CD4-positive, alpha-beta T cell treated with Interleukin-10 for 1 hour (primary cell): ENCODE measurements around the gene CEBPZOS.
A peak's percentile ranks its signal among the peaks of the same experiment; 100 is the strongest.

Source experiments
- DNase-seq: peaks from one replicate; pipeline ENCODE4 v3.0.0-alpha.2; 2020

CEBPZOS gene

DNA sequence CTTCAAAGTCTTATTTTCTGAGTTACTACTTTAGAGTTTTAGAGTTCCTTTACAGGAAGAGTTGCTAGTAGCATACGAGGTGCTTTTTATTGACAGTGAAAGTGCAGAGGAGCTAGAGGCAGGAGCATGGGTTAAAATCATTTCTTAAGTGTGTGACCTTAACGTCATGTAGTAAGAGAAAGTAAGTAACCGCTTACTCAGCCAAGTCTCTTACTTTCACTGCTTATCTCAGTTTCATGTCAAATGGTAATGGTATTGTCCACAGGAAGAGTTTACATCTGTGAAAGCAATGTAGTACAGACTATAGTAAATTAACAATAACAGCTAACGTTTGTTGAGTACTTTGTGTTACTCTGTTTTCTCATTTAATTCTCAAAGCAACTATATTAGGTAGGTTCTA is 47.7 kb downstream of the CEBPZOS start:
- DNase-seq, result peak; percentile 21

DNA sequence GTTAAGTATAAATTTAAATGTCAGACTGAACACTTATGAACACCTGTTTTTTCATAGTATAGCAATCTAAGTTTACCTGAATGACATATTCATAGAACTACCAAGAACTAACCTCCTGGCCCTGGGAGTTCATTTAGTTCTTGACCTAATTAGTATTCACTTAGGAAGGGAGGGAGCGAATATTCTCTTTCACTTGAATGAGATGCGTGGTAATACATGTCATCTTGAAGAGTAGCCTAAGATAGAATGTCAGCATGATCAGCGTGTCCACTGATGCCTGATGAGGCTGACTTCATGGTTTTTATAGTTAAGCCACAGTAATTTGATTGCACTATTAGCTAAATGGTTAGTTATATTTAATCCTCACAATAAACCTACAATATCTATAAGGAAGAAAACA is 48.5 kb downstream of the CEBPZOS start:
- DNase-seq, result no peak

DNA sequence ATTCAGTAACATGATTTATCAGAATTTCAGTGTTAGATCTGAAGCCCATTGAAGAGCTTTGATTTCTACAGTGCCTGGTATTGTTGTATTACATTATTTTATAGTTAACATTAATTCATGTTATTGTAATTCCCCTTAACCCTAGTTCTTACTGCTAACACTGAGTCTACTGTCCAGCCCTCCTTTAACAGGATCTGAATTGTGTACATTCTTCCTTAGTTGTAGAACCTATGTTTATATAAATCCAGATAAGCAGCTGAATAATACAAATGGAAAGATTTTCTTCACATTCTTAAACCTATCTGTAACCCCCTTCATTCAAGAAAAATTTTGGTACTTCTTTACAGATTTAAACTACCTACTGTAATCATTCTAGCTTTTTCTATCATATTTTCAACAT is 49.9 kb downstream of the CEBPZOS start:
- no peak for DNase-seq

DNA sequence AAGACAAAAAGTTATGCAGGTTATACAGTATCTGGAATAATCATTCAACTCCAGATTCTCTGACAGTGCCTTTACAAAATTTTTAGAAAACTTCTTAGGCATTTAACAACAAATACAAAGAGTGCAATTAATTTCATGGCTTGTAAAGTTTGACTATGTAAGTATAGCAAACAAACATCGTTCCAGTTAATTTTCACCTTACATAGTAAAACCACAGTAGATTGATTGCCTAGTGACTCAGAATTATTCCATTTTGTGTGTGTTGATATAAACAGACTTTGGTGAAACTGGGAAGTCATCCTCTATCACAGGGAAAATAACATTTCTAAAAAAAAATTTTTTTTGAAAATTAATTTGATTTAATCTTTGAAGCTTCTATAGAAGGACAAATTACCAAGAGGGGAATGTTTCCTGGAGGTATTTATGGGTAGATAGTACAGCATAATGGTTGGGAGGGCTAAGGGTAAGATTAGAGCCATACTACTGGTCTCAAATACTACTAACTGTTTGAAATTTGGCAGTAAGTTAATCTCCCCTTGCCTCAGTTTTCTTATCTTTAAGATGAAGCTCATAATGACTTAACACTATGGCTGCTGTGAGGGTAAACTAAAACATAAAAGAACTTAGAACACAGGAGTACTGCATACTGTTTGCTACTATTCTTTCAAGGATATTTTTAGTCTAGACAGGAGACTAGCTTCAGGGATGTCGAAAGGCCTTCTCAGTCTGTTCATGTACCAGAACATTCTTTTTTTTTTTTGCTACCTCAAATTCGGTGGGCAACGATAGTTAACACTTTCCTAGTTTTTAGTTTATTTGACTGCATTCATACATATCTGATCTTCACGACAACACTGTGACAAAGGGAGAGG is 54.8 kb downstream of the CEBPZOS start:
- DNase-seq, result no peak
